H9 (cell line): Measurements from ENCODE around the gene RPL27. TPM values are rescaled to one million over a fixed set of nuclear protein-coding genes. Genes with fewer than 3 reads are reported as not detected.

Experiments
- DNase-seq: peaks from one replicate; pipeline ENCODE4 v3.0.0-alpha.2; 2017
- H2AFZ ChIP-seq: one replicate; pipeline ENCODE4 v1.6.1; 2013; ENCODE audit warnings: mild to moderate bottlenecking, low read length, control low read depth, moderate library complexity
- H2AK5ac ChIP-seq: 2 replicates; pipeline ENCODE4 v1.6.1; 2013; ENCODE audit warnings: low read length, control low read depth, mixed read lengths; ENCODE audit not compliant: insufficient read length
- H2BK120ac ChIP-seq: one replicate; pipeline ENCODE4 v1.6.1; 2013; ENCODE audit warnings: low read depth, mild to moderate bottlenecking, low read length, control low read depth, inconsistent platforms; ENCODE audit not compliant: poor library complexity, severe bottlenecking
- H2BK12ac ChIP-seq: 2 replicates; pipeline ENCODE4 v1.6.1; 2013; ENCODE audit warnings: low read length, control low read depth, mixed read lengths, low read depth; ENCODE audit not compliant: insufficient read length
- H2BK15ac ChIP-seq: 2 replicates; pipeline ENCODE4 v1.6.1; 2013; ENCODE audit warnings: low read depth, low read length, control low read depth
- H2BK20ac ChIP-seq: one replicate; pipeline ENCODE4 v1.6.1; 2013; ENCODE audit warnings: low read depth, mild to moderate bottlenecking, low read length, control low read depth, inconsistent platforms; ENCODE audit not compliant: poor library complexity, severe bottlenecking
- H2BK5ac ChIP-seq: 2 replicates; pipeline ENCODE4 v1.6.1; 2013; ENCODE audit warnings: low read length, control low read depth, mixed read lengths; ENCODE audit not compliant: insufficient read length
- H3K14ac ChIP-seq: 2 replicates; pipeline ENCODE4 v1.6.1; 2013; ENCODE audit warnings: low read length, control low read depth; ENCODE audit not compliant: insufficient read depth
- H3K18ac ChIP-seq: 2 replicates; pipeline ENCODE4 v1.6.1; 2013; ENCODE audit warnings: low read depth, mild to moderate bottlenecking, mixed read lengths, low read length, control low read depth; ENCODE audit not compliant: insufficient read length
- H3K23ac ChIP-seq: 2 replicates; pipeline ENCODE4 v1.6.1; 2013; ENCODE audit warnings: low read length, control low read depth, mixed read lengths, low read depth; ENCODE audit not compliant: insufficient read length
- H3K23me2 ChIP-seq: 2 replicates; pipeline ENCODE4 v1.6.1; 2013; ENCODE audit warnings: low read depth, mild to moderate bottlenecking, mixed read lengths, low read length, control low read depth; ENCODE audit not compliant: insufficient read length, poor library complexity, severe bottlenecking
- H3K27ac ChIP-seq: 2 replicates; pipeline ENCODE4 v1.5.1; 2013; ENCODE audit warnings: low read length, control low read depth, mixed read lengths, low read depth; ENCODE audit not compliant: insufficient read length
- H3K27me3 ChIP-seq: 2 replicates; pipeline ENCODE4 v1.6.1; 2013; ENCODE audit warnings: low read length, control low read depth, inconsistent platforms; ENCODE audit not compliant: insufficient read depth
- H3K4ac ChIP-seq: 2 replicates; pipeline ENCODE4 v1.6.1; 2013; ENCODE audit warnings: low read depth, mild to moderate bottlenecking, control low read depth, inconsistent platforms, low read length, moderate library complexity
- H3K4me1 ChIP-seq: 2 replicates; pipeline ENCODE4 v1.6.1; 2013; ENCODE audit warnings: low read length, control low read depth, inconsistent platforms; ENCODE audit not compliant: insufficient read depth
- H3K4me2 ChIP-seq: 2 replicates; pipeline ENCODE4 v1.6.1; 2013; ENCODE audit warnings: low read length, control low read depth, mixed read lengths; ENCODE audit not compliant: insufficient read length, insufficient read depth
- H3K56ac ChIP-seq: 2 replicates; pipeline ENCODE4 v1.6.1; 2013; ENCODE audit warnings: low read depth, mild to moderate bottlenecking, mixed read lengths, low read length, control low read depth; ENCODE audit not compliant: insufficient read length
- H3K79me1 ChIP-seq: 2 replicates; pipeline ENCODE4 v1.6.1; 2013; ENCODE audit warnings: low read depth, mild to moderate bottlenecking, moderate library complexity, low read length, control low read depth, inconsistent platforms; ENCODE audit not compliant: insufficient read depth, poor library complexity, severe bottlenecking
- H3K79me2 ChIP-seq: 2 replicates; pipeline ENCODE4 v1.6.1; 2013; ENCODE audit warnings: low read length, control low read depth, inconsistent platforms; ENCODE audit not compliant: insufficient read depth
- H3K9ac ChIP-seq: 2 replicates; pipeline ENCODE4 v1.6.1; 2013; ENCODE audit warnings: low read length, control low read depth, mixed read lengths; ENCODE audit not compliant: insufficient read length; ENCODE audit errors: extremely low read depth
- H3K9me3 ChIP-seq: one replicate; pipeline ENCODE4 v1.6.1; 2013; ENCODE audit warnings: low read depth, low read length, inconsistent platforms; ENCODE audit not compliant: control insufficient read depth
- H3T11ph ChIP-seq: one replicate; pipeline ENCODE4 v1.6.1; 2013; ENCODE audit warnings: mild to moderate bottlenecking, low read length, control low read depth, inconsistent platforms
- H4K20me1 ChIP-seq: one replicate; pipeline ENCODE4 v1.6.1; 2013; ENCODE audit not compliant: control insufficient read depth, insufficient read length, insufficient read depth
- H4K5ac ChIP-seq: 2 replicates; pipeline ENCODE4 v1.6.1; 2013; ENCODE audit warnings: low read depth, mild to moderate bottlenecking, mixed read lengths, low read length, control low read depth; ENCODE audit not compliant: insufficient read length
- H4K8ac ChIP-seq: replicated peaks from 2 replicates; pipeline ENCODE4 v1.6.1; 2013; ENCODE audit warnings: low read length, control low read depth, mixed read lengths, low read depth; ENCODE audit not compliant: insufficient read length
- H4K91ac ChIP-seq: 2 replicates; pipeline ENCODE4 v1.6.1; 2013; ENCODE audit warnings: low read depth, mild to moderate bottlenecking, moderate library complexity, mixed read lengths, low read length, control low read depth; ENCODE audit not compliant: insufficient read length
- H3K27ac Mint-ChIP-seq, 3 experiments: 2 replicates in 2 of 3; 3 replicates in 1 of 3; pipeline ENCODE4 v1.8.0; 2020 to 2021; ENCODE audit warnings: mixed read lengths in 3 of 3, mild to moderate bottlenecking in 1 of 3, moderate library complexity in 1 of 3
- H3K27me3 Mint-ChIP-seq: 2 replicates; pipeline ENCODE4 v1.8.0; 2021; ENCODE audit warnings: low read depth, mild to moderate bottlenecking, moderate library complexity, mixed read lengths
- H3K36me3 Mint-ChIP-seq, 3 experiments: 2 replicates in 2 of 3; 3 replicates in 1 of 3; pipeline ENCODE4 v1.8.0; 2020 to 2021; ENCODE audit warnings: low read depth in 3 of 3, mixed read lengths in 3 of 3; ENCODE audit not compliant: insufficient read depth in 1 of 3
- H3K4me1 Mint-ChIP-seq, 2 experiments: 2 replicates each; pipeline ENCODE4 v1.8.0; 2020; ENCODE audit warnings: mixed read lengths in 2 of 2
- H3K4me3 Mint-ChIP-seq, 2 experiments: 2 replicates in 1 of 2; 3 replicates in 1 of 2; pipeline ENCODE4 v1.8.0; 2020 to 2021; ENCODE audit warnings: mild to moderate bottlenecking in 2 of 2, mixed read lengths in 2 of 2, moderate library complexity in 1 of 2
- H3K9me3 Mint-ChIP-seq, 2 experiments: 2 replicates in 1 of 2; 3 replicates in 1 of 2; pipeline ENCODE4 v1.8.0; 2020; ENCODE audit warnings: mild to moderate bottlenecking in 2 of 2, mixed read lengths in 2 of 2, moderate library complexity in 1 of 2
- CTCF ChIP-seq: fragments of 200-600 bp; sonication (generic); conservative IDR thresholded peaks from 3 replicates; pipeline ENCODE4 v1.8.0; 2021; ENCODE audit warnings: antibody characterized with exemption, mild to moderate bottlenecking
- WGBS: extraction: QIAGEN DNeasy Blood & Tissue Kit; methylation state at CpG from one replicate; pipeline ENCODE4 v1.1.7; 2013; ENCODE audit warnings: missing lambda C conversion rate, low lambda C conversion rate, mixed read lengths; ENCODE audit not compliant: insufficient read length; ENCODE audit errors: extremely low coverage; 5-methylcytosine and 5-hydroxymethylcytosine counted together
- total RNA-seq: library from RNA; stranded (reverse); gene quantifications from 2 replicates; pipeline ENCODE4 v1.2.1, GENCODE V29; 2021

Gene RPL27
- total RNA-seq, 1 experiment from 2014 or later = 1,514 TPM

- no peak for TF ChIP-seq CTCF
Observed at GRCh38 chr17:42969001-42969581, 29.1 kb upstream of the RPL27 start.

More at GRCh38 chr17:42969001-42969581, 29.1 kb upstream of the RPL27 start:
- no peaks in the 10 kb centered on the region for H3K79me2 ChIP-seq
- H3K27ac Mint-ChIP-seq = peak overlapping the region in 1 of 3 experiments; percentile 34; a peak in 1 of 7 replicates
- H3K4me1 Mint-ChIP-seq = peaks cover 0 to 5% of the 10 kb centered on the region in 2 experiments; a peak in 1 of 4 replicates
- no peaks in the 10 kb centered on the region for H3K27me3 ChIP-seq
- no peak overlapping the region for H3K18ac ChIP-seq
- no peak overlapping the region for H3K27ac ChIP-seq
- no peak overlapping the region for H4K5ac ChIP-seq
- 0 out of 5 replicates have a peak, but pooled peaks cover 0 to 4% of the 10 kb centered on the region in 2 experiments for H3K9me3 Mint-ChIP-seq
- H3K14ac ChIP-seq = no peak overlapping the region
- no peak overlapping the region for H3K4me3 Mint-ChIP-seq
- H4K20me1 ChIP-seq = no peaks in the 10 kb centered on the region
- H4K8ac ChIP-seq = no peak overlapping the region
- H3K36me3 Mint-ChIP-seq = peaks cover 0 to 6% (median 3%) of the 10 kb centered on the region in 3 experiments; a peak in 3 of 7 replicates
- H3T11ph ChIP-seq = no peak overlapping the region
- H3K79me1 ChIP-seq = no peaks in the 10 kb centered on the region
- H2BK5ac ChIP-seq = no peak overlapping the region
- H3K4me1 ChIP-seq = no peaks in the 10 kb centered on the region
- no peak overlapping the region for H3K4ac ChIP-seq
- H2AK5ac ChIP-seq = no peak overlapping the region
- H4K91ac ChIP-seq = no peak overlapping the region
- H2BK15ac ChIP-seq = no peak overlapping the region
- no CpG with 5 or more reads among the region's 5 CpGs for WGBS
- H2AFZ ChIP-seq = no peak overlapping the region
- H3K56ac ChIP-seq = no peak overlapping the region
- peaks cover 2% of the 10 kb centered on the region for H3K23me2 ChIP-seq
- no peak for DNase-seq
- H2BK12ac ChIP-seq = no peak overlapping the region
- no peaks in the 10 kb centered on the region for H3K9me3 ChIP-seq
- no peak overlapping the region for H3K9ac ChIP-seq
- no peak overlapping the region for H3K4me2 ChIP-seq
- no peaks in the 10 kb centered on the region for H3K27me3 Mint-ChIP-seq
- H2BK120ac ChIP-seq = no peak overlapping the region
- no peak overlapping the region for H3K23ac ChIP-seq
- no peak overlapping the region for H2BK20ac ChIP-seq
